Fibroblast of the aortic adventitia (primary cell): ENCODE measurements around the gene CD2AP. TPM values are rescaled to one million over a fixed set of nuclear protein-coding genes. Genes with fewer than 3 reads are reported as not detected.
A peak's percentile ranks its signal among the peaks of the same experiment; 100 is the strongest.
"Not testable (repeated sequence)": the region's sequence is repeated elsewhere in the genome, so short reads cannot be mapped to it uniquely, and the experiment has no call there.

Experiments
- DNase-seq: peaks from one replicate; pipeline ENCODE4 v3.0.0-alpha.2; 2010; ENCODE audit warnings: low read depth
- H3K4me3 ChIP-seq: 2 replicates; pipeline ENCODE4 v1.5.1; 2011; ENCODE audit warnings: low read depth, mild to moderate bottlenecking, control low read depth, low read length, moderate library complexity
- total RNA-seq: library from RNA; depleted of rRNA; stranded (reverse); fragments of >200 nt; gene quantifications from 2 replicates; pipeline ENCODE4 v1.2.3, GENCODE V29; 2012; ENCODE audit warnings: low replicate concordance
- TF ChIP-seq, protein P1 (sequence below): IDR thresholded peaks from 2 replicates; pipeline ENCODE4 v1.5.1; 2011; ENCODE audit warnings: mild to moderate bottlenecking, low read length, control low read depth, inconsistent platforms; ENCODE audit not compliant: insufficient read depth

CD2AP gene
- total RNA-seq, 1 donor = 33.3 TPM

DNA sequence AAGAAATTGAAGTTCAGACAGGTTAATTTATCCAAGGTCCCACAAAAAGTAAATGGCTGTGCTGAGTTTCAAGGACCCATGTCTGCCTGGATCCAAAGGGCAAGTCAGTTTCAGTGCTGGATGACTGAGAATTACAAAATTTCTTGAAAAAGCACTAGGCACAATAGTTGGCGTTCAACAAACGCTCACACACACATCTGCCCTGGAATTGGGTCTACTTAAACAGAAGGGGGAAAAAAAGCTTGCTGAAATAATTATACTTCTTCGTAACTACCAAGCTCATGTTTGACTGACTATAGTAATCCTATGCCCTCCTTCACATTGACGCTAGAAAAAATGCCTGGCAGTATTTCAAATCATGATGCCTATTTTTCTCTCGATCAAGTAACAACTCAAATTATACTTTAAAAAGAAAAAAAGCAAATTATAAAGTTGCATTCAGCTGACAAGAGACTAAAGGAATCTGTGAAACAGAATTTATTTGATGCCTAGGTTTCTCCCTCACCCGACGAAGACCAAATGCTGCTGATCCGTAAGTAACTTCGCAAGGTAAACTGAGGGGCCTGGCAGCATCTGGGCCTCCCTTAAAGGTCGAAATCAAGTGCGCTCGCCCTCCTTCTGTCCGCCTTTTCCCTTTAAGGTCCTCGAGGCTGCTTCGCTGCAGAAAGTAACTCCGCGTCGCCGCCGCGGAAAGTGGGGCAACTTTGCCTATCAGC is 650 bp upstream of the CD2AP start:
- DNase-seq = no peak

DNA sequence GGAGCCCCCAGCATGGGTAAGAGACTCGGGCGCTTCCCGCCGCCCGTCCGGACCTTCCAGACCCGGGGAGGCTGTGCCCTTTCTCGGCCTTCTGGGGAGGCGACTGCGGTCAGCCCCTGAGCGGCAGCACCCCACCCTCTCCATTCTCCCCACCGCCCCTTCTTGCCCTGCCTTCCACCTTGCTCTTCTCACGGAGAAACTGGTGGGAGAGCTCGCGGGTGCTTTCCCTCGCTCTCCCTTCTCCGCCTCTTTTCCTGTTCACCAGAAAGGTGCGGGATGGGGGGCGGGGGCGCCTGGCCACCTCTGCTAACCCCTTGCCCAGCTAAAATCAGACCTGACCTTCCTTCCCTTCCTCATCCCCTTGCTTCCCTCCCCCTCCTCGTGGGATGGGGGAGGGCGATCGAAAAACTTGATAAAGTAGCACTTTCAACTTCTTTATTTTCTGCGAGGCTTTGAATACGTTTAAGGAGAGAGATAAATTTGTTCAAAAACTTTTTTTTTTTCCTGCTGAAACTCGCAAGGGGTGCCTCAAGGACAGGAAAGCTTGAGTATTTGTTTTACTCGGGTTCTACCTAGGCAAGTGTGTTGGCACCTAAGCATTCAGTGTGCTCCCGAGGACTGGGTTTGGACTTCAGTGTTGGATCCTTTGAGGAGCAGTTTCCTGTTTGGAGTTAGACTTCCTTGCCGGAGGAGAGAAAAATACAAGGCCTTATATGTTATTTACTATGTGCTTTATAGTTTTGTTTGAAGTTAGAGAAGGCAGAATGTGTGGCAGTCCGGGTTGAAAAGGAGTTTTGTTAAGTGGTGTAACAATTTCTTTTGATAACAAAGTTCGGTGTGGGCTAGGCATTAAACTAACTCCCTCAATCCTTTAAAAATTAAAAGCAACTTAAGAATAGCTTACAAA is 897 bp downstream of the CD2AP start:
- peak overlapping the region; percentile 88 for H3K4me3 ChIP-seq
- TF ChIP-seq, protein P1, sequence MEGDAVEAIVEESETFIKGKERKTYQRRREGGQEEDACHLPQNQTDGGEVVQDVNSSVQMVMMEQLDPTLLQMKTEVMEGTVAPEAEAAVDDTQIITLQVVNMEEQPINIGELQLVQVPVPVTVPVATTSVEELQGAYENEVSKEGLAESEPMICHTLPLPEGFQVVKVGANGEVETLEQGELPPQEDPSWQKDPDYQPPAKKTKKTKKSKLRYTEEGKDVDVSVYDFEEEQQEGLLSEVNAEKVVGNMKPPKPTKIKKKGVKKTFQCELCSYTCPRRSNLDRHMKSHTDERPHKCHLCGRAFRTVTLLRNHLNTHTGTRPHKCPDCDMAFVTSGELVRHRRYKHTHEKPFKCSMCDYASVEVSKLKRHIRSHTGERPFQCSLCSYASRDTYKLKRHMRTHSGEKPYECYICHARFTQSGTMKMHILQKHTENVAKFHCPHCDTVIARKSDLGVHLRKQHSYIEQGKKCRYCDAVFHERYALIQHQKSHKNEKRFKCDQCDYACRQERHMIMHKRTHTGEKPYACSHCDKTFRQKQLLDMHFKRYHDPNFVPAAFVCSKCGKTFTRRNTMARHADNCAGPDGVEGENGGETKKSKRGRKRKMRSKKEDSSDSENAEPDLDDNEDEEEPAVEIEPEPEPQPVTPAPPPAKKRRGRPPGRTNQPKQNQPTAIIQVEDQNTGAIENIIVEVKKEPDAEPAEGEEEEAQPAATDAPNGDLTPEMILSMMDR = no peak
- peak; percentile 35 for DNase-seq

More for the DNA sequence above, 650 bp upstream of the CD2AP start:
- peak overlapping the region; percentile 88 for H3K4me3 ChIP-seq
- TF ChIP-seq, protein P1 = no peak

DNA sequence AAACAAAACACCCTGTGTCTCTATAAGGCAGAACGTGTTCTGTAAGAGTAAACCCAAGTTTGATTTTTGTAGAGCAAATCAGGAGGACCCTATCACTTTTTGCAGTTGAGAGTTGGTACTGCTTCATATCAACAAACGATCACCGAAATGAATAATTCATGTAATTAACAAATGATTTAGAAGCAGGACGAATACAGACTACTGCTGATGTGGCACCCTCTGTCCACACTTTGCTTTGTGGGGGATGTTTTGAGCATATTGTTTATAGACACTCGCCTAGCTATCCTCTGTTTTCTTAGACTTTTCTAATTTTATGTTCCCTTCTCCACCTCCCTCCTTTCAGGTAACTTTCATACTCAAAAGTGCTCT is 1.5 kb downstream of the CD2AP start:
- H3K4me3 ChIP-seq = peak overlapping the region; percentile 88
- no peak for DNase-seq
- TF ChIP-seq, protein P1 = no peak

DNA sequence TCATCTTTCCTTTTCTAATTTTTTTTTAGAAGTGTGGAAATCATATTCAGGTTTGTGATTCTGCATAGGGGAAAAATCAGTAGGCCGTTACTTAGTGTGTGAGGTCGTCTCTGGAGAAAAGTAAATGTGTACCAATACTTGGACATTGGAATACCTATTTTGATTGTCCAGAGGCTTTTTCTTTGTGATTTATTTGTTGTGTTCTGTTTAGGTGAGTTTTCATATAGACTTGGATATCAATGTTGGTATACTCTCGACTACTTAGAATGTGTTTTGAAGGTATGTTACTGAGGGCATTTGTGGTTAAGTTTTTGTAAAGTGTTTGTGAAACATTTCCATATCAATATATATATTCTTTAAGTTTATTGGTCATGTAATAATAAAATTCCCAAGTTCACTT is 2.3 kb downstream of the CD2AP start:
- no peak overlapping the region for H3K4me3 ChIP-seq
- TF ChIP-seq, protein P1 = no peak
- DNase-seq = no peak

DNA sequence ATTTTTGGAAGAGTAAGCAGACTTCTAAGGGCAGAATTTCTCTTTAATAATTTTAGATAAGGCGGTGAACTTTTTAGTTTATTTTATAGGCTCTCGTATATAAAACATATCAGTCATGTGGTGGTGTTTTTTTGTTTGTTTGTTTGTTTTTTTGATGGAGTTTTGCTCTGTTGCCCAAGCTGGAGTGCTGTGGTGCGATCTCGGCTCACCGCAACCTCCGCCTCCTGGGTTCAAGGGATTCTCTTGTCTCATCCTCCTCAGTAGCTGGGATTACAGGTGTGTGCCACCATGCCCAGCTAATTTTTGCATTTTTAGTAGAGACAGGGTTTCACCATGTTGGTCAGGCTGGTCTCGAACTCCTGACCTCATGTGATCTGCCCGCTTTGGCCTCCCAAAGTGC is 3.6 kb downstream of the CD2AP start:
- DNase-seq, H3K4me3 ChIP-seq: not testable (repeated sequence)

DNA sequence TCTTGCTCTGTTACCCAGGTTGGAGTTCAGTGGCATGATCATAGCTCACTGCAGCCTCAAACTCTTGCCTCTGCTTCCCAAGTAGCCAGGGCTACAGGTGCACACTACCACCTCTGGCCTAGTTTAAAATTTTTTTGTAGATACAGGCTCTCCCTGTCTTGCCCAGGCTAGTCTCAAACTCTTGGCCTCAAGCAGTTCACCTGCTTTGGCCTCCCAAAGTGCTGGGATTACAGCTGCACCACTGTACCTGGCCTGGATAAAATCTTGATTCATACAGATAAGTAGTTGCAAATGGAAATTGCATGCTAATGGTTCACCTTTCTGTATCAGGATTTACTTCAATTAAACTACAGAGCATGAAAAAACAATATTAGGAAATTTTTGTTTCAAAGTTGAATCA is 4.2 kb downstream of the CD2AP start:
- no peak for DNase-seq
- TF ChIP-seq, protein P1 = no peak

DNA sequence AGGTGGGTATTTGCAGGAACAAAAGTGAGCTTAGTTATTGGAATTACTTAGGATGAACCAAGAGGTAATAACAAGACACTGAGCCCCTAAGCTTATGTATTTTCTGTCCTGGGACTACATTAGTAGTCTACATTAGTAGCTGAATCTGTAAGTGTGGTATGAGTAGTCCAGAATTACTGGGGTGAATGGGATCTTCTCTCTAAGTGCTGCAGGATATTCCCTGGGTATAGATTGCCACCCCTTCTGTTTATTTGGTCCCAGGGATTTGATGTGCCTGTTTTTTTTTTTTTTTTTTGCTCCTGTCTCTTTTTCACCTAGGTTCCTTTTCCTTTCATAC is 5.9 kb downstream of the CD2AP start:
- DNase-seq = no peak
- TF ChIP-seq, protein P1 = no peak

More for the DNA sequence above, 4.2 kb downstream of the CD2AP start:
- H3K4me3 ChIP-seq = no peak overlapping the region

More for the DNA sequence above, 5.9 kb downstream of the CD2AP start:
- H3K4me3 ChIP-seq = no peak overlapping the region
